Upper lobe of left lung (tissue), 6 donors: ENCODE measurements around the gene NBAS. TPM values are rescaled to one million over a fixed set of nuclear protein-coding genes. Genes with fewer than 3 reads are reported as not detected.

ENCODE experiments used
- ATAC-seq, 2 donors: fragments of 200-7000 bp; cut with Tn5 transposase; one replicate each; pipeline ENCODE4 v1.9.1; 2022; ENCODE audit warnings: mild to moderate bottlenecking in 2 of 2, moderate library complexity in 2 of 2; ENCODE audit not compliant: low FRiP score in 2 of 2
- DNase-seq, 2 donors: peaks; one replicate each; pipeline ENCODE4 v3.0.0-alpha.2; 2019 to 2020
- H3K27ac ChIP-seq, 4 donors: fragments of 200-600 bp; sonication (generic); one replicate each; pipeline ENCODE4 v1.5.1; 2016 to 2019
- H3K27me3 ChIP-seq, 4 donors: fragments of 200-600 bp; sonication (generic); one replicate each; pipeline ENCODE4 v1.5.1; 2017 to 2019
- H3K36me3 ChIP-seq, 4 donors: fragments of 200-600 bp; sonication (generic); one replicate each; pipeline ENCODE4 v1.5.1; 2016 to 2019
- H3K4me1 ChIP-seq, 4 donors: fragments of 200-600 bp; sonication (generic); one replicate each; pipeline ENCODE4 v1.5.1; 2018 to 2019
- H3K4me3 ChIP-seq, 4 donors: fragments of 200-600 bp; sonication (generic); one replicate each; pipeline ENCODE4 v1.5.1; 2017 to 2019; ENCODE audit warnings: mild to moderate bottlenecking in 2 of 4, moderate library complexity in 1 of 4
- H3K9me3 ChIP-seq, 4 donors: fragments of 200-600 bp; sonication (generic); one replicate each; pipeline ENCODE4 v1.5.1; 2018 to 2019
- CTCF ChIP-seq, 6 experiments: fragments of 450-650 bp in 4 of 6; fragments of 200-600 bp in 2 of 6; sonication (generic) in 2 of 6; IDR thresholded peaks; one replicate each; pipeline ENCODE4 v1.5.1; 2016 to 2019; ENCODE audit warnings: antibody characterized with exemption in 6 of 6
- EP300 ChIP-seq, 4 donors: sonication (generic); formaldehyde crosslinking; IDR thresholded peaks; one replicate each; pipeline ENCODE4 v1.5.1; 2017; ENCODE audit warnings: antibody characterized with exemption in 4 of 4, control low read depth in 2 of 4
- POLR2A ChIP-seq, 4 donors: fragments of 450-650 bp; IDR thresholded peaks; one replicate each; pipeline ENCODE4 v1.5.1; 2016 to 2017; ENCODE audit warnings: antibody characterized with exemption in 4 of 4, mild to moderate bottlenecking in 2 of 4
- POLR2AphosphoS5 ChIP-seq, 2 donors: sonication (generic); formaldehyde crosslinking; IDR thresholded peaks; one replicate each; pipeline ENCODE4 v1.5.1; 2017; ENCODE audit warnings: antibody characterized with exemption in 2 of 2
- WGBS, 2 donors: methylation state at CpG; one replicate each; pipeline ENCODE4 v1.1.5; 2017 to 2018; 5-methylcytosine and 5-hydroxymethylcytosine counted together
- total RNA-seq, 6 donors: library from RNA; depleted of rRNA in 4 of 6; stranded (reverse); fragments of >200 nt in 4 of 6; gene quantifications; one replicate each; pipeline versions ENCODE4 v1.1.0 to v1.2.1, GENCODE V29; 2016 to 2021
- donor health status: DM: no; HTN: no; CAD: no; lungs with moderate emphysema.
- donor health status: DM: no; HTN: yes; CAD: no; lungs with severe emphysema.

Gene NBAS
- total RNA-seq, 6 donors from 2014 or later = 33.2 to 75.5 (median 43.1) TPM

DNA sequence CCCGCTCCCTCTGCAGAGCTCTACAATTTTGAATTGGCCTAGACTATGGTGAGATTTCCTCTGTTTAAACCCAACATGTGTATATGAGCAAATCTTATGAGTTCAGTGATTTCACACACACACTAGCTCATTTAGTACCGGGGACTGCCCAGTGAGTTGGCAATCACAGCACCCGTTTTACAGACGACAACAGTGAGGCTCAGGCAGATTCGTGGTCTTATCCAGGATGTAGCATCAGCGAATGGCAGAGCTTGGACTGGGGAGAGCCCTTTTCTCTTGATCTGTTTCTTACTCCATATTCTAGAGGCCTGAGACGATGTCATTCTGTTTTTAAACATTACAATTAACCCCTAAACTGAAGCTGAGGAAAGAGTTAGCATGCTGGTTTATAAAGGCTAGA lies 419.9 kb downstream of the NBAS start:
- no peak for DNase-seq
- Histone ChIP-seq H3K4me3 (no peak overlapping the region), H3K27ac (no peak overlapping the region), H3K36me3 (no peaks in the 10 kb centered on the region), H3K9me3 (peaks cover 0 to 4% (median 2%) of the 10 kb centered on the region in 4 donors), H3K27me3 (no peaks in the 10 kb centered on the region), H3K4me1 (peaks cover 0 to 11% (median 6%) of the 10 kb centered on the region in 4 donors)
- no peak for TF ChIP-seq EP300 (IDR thresholded peaks at IDR 0.05)
- no peak for TF ChIP-seq CTCF (IDR thresholded peaks at IDR 0.05)
- TF ChIP-seq POLR2AphosphoS5 (IDR thresholded peaks at IDR 0.05) = no peak
- TF ChIP-seq POLR2A (IDR thresholded peaks at IDR 0.05) = no peak
- WGBS, 2 donors = 93 to 94% methylated on average over 7 of the region's 7 CpGs
- no peak for ATAC-seq

DNA sequence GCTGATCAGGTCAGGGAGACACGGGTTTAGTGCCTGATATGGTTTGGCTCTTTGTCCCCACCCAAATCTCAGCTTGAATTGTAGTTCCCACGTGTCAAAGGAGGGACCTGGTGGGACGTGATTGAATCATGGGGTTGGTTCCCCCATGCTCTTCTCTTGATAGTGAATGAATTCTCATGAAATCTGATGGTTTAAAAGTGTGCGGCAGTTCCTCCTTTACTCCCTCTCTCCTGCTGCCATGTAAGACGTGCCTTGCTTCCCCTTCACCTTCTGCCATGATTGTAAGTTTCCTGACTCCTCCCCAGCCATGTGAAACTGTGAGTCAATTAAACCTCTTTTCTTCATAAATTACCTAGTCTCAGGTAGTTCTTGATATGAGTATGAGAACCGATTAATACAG lies 424.5 kb downstream of the NBAS start:
- no peaks in the 10 kb centered on the region for H3K27me3 ChIP-seq
- H3K9me3 ChIP-seq = peaks cover 0 to 4% (median 2%) of the 10 kb centered on the region in 4 donors
- no peaks in the 10 kb centered on the region for H3K36me3 ChIP-seq
- no peaks in the 10 kb centered on the region for H3K4me1 ChIP-seq
- WGBS, 2 donors = 87 to 90% methylated on average over 6 of the region's 6 CpGs
- no peak overlapping the region for H3K27ac ChIP-seq
- ATAC-seq (no peak), DNase-seq (no peak)
- H3K4me3 ChIP-seq = no peak overlapping the region
- TF ChIP-seq CTCF (IDR thresholded peaks at IDR 0.05) (no peak), POLR2AphosphoS5 (IDR thresholded peaks at IDR 0.05) (no peak), POLR2A (IDR thresholded peaks at IDR 0.05) (no peak), EP300 (IDR thresholded peaks at IDR 0.05) (no peak)

DNA sequence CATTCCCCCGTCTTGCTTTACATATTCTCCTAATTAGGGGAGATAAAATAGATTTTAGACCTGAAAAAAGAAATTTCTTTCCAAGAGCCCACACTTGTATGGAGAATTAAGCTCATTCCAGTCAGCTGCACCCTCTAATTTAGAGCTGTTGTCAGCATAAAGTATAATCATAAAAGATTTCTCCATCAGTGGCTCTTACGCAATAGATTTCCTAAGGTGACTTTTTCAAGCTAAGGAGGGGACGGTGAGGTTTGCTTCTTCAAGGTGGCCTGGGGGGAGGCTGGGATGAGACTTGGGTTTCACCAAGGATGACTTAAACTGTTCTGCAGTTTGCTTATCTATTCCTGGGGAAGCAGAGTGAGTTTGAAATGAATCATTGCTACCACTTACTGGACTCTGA lies 426.2 kb downstream of the NBAS start:
- Histone ChIP-seq H3K36me3 (no peaks in the 10 kb centered on the region), H3K4me3 (no peak overlapping the region), H3K9me3 (peaks cover 0 to 4% (median under 1%) of the 10 kb centered on the region in 4 donors), H3K4me1 (no peaks in the 10 kb centered on the region), H3K27ac (no peak overlapping the region), H3K27me3 (no peaks in the 10 kb centered on the region)
- 81 to 96% methylated on average over 3 of the region's 3 CpGs for WGBS, 2 donors
- DNase-seq (no peak), ATAC-seq (no peak)
- no peak for TF ChIP-seq POLR2AphosphoS5 (IDR thresholded peaks at IDR 0.05)
- TF ChIP-seq EP300 (IDR thresholded peaks at IDR 0.05) = no peak
- TF ChIP-seq POLR2A (IDR thresholded peaks at IDR 0.05) = no peak
- TF ChIP-seq CTCF (IDR thresholded peaks at IDR 0.05) = no peak

DNA sequence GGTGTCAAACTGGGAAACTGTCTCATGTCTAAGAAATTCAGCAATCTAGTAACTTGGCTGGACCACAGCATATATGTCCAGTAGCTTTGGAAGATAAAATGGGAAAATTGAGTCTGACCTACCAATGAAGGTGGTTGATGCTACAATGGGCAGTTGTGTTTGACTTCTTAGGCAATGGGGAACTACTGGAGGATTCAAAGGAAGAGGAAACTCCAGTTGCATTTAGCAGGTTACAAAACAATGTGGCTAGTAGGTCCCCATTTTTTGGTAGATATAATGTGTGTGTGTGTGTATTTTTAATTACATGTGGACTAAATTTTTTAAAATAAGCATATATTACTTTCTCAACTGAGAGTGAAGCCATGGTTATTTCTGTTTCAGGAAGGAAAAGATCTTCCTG lies 427.7 kb downstream of the NBAS start:
- no peak for ATAC-seq
- Histone ChIP-seq H3K4me3 (no peak overlapping the region), H3K27ac (no peak overlapping the region), H3K9me3 (no peaks in the 10 kb centered on the region), H3K27me3 (no peaks in the 10 kb centered on the region), H3K4me1 (no peaks in the 10 kb centered on the region), H3K36me3 (no peaks in the 10 kb centered on the region)
- no peak for TF ChIP-seq EP300 (IDR thresholded peaks at IDR 0.05)
- DNase-seq = no peak

GRCh38 chr2:15128846-15129245 lies 432.3 kb downstream of the NBAS start:
- H3K36me3 ChIP-seq = no peaks in the 10 kb centered on the region
- DNase-seq = peak in 1 of 2 donors; percentile 49
- WGBS, 2 donors = 86% methylated on average over 10 of the region's 10 CpGs
- no peak overlapping the region for H3K4me3 ChIP-seq
- H3K9me3 ChIP-seq = no peaks in the 10 kb centered on the region
- no peak for TF ChIP-seq POLR2AphosphoS5 (IDR thresholded peaks at IDR 0.05)
- no peak for TF ChIP-seq EP300 (IDR thresholded peaks at IDR 0.05)
- no peak for TF ChIP-seq CTCF (IDR thresholded peaks at IDR 0.05)
- no peak for TF ChIP-seq POLR2A (IDR thresholded peaks at IDR 0.05)
- no peaks in the 10 kb centered on the region for H3K27me3 ChIP-seq
- peak in 1 of 2 donors; percentile 64 for ATAC-seq
- no peak overlapping the region for H3K27ac ChIP-seq
- no peaks in the 10 kb centered on the region for H3K4me1 ChIP-seq
